SKM-1 treated with dmso at 0.1 percent for 144 hours (cell line): ENCODE measurements around the gene EIF4E2.

Experiments
- DNase-seq: peaks from one replicate; lab custom pipeline; 2025; ENCODE audit not compliant: unreplicated experiment; lab: John Stamatoyannopoulos, UW

EIF4E2 gene

DNA sequence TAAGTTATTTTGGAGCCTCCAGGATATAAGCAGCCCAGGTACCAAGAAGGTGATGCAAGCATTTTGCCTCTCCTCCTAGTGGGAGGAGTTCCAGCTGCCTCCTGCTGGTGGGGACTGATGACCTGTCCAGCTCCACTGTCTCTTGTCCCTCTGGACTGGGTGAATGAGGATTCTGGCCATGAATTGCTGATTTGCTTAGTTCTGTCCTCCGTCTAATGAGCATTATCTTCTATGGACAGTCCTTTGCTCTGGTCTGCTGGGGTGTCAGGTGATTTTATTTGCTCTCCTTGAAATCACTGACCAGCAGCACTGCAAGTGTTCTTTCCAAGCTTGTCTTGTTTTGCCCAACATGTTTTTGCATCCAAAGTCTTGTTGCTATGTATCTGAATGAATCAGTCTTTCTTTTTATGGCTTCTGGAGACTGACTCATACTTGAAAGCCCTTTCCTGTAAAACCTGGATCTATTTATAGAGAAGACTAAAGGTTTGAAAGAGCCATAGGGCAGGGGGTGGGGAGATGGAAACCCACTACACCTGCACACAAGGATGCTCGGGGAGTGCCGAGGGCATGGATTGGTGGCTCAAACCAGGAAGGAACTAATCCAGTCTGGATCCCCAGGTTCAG is 42.4 kb downstream of the EIF4E2 start:
- DNase-seq = no peak

DNA sequence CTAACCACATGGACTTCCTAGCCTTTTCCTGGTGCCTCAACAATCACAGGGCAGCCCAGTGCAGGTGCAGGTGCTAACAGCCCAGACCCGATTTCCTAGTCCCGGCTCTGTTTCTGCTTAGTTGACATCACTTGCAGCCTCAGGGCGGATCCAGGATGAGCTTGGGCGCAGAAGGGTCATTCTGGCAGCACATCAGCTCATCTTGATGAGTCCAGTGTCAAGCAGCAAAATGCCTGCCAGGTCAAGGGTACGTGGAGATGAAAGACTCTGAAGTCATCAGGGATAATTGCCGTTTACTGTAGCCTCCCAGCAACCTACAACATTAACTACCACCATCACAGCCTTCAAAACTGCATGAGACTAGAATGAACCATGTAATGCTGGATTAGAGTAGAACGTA is 43.5 kb downstream of the EIF4E2 start:
- no peak for DNase-seq

DNA sequence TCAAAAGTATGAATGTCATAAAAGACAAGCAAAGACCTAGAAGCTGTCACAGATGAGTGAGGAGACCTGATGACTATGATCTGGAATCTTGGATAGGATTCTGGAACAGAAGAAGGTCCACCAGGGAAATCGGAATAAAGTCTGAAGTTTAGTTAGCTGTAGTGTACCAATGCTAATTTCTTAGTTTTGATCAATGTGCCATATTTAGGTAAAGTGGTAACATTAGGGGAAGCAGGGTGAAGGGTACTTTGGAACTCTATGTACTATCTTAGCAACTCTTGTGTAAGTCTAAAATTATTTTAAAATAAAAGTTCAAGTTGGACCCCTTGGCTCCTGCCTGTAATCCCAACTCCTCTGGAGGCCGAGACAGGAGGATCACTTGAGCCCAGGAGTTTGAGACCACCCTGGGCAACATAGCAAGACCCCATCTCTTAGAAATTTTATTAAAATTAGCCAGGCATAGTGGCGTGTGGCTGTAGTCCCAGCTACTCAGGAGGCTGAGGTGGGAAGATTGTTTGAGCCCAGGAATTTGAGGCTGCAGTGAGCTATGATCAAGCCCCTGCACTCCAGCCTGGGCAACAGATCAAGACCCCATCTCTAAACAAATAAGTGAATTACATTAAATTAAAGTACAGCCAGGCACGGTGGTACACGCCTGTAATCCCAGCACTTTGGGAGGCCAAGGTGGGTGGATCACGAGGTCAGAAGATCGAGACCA is 47.0 kb downstream of the EIF4E2 start:
- no peak for DNase-seq

DNA sequence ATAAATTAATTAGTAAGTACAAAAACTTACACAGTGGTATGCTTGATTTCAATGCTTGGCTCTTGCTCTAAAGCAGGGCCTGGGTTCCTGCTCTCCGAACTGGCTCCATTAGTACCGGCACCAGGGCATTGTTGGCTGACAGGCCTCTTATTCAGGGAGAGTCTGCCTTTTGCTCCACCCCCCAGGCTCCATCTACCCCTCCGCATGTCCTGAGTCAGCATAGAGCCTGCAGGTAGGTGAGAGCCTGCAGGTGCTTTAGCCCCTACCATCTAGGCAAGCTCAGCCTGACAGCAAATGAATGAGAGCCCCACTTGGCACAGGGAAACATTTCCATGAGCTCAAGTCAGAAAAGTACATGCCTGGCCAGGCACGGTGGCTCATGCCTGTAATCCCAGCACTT is 47.8 kb downstream of the EIF4E2 start:
- DNase-seq = no peak

DNA sequence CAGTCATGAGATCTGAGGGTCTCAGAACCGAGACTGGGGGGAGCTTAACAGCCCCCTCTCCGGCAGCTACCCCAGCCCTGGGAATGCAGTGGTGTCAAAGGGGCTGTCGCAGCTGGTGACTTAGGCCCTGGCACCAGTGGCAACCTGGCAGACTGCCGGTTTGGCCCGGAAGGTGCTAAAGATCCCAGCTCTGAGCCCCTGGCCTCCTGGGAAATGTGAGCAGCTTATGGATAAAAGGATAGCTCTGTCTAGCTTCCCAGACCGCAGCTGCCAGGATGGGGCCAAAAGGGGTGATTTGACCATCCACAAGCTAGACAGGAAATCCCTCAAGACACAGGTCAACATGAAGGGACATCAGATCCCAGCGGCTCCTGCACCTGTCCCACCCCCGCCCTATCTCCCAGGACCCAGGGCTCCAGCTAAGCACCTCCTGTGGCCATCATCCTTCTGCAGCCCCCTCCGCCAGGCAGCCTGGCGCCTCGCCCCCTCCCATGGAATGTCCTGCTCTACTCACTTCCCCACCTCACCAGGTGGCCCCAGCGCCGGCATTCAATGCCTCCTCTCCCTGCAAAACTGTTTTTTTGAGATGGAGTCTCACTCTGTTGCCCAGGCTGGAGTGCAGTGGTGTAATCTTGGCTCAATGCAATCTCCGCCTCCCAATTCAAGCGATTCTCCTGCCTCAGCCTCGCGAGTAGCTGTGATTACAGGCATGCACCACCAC is 49.7 kb downstream of the EIF4E2 start:
- DNase-seq = no peak

DNA sequence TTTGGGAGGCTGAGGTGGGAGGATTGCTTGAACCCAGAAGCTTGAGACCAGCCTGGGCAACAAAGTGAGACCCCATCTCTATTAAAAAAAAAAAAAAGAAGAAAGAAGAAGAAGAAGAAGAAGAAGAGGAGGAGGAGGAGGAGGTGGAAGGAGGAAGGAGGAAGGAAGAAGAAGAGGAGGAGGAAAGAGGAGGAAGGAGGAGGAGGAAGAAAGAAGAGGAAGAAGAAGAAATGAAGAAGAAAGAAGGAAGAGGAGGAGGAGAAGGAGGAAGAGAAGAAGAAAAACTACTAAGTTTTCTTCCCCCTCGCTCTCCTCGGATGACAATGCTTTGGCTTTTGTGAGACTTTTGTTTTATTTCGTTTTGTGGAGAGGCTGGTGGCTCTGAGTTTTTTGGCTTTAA is 52.8 kb downstream of the EIF4E2 start:
- no peak for DNase-seq

DNA sequence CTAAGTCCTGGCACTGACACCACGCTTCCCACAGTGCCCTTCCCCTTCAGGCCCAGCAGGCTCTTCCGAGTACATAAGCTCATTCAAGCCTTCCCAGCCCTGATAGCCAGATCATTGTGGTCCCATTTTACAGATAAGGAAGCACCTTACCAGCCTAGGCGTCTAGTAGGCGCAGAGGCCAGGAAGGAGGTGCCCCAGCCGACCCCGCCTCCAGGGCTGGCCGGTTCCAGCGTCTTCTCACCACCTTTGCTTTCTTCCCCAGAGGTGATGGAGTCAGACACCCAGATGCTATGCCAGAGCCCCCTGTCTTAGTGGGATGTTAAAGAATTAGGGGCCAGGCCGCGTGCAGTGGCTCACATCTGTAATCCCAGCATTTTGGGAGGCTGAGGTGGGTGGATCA is 54.0 kb downstream of the EIF4E2 start:
- DNase-seq = no peak

DNA sequence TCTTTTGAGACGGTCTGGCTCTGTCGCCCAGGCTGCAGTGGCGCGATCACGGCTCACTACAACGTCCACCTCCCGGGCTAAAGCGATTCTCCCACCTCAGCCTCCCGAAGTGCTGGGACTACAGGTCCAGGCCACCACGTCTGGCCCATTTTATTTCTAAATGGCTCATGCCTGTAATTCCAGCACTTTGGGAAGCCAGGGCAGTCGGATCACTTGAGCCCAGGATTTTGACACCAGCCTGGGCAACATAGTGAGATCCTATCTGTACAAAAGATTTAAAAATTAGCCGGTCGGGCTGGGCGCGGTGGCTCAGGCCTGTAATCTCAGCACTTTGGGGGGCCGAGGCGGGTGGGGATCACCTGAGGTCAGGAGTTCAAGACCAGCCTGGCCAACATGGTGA is 56.5 kb downstream of the EIF4E2 start:
- DNase-seq = no peak

DNA sequence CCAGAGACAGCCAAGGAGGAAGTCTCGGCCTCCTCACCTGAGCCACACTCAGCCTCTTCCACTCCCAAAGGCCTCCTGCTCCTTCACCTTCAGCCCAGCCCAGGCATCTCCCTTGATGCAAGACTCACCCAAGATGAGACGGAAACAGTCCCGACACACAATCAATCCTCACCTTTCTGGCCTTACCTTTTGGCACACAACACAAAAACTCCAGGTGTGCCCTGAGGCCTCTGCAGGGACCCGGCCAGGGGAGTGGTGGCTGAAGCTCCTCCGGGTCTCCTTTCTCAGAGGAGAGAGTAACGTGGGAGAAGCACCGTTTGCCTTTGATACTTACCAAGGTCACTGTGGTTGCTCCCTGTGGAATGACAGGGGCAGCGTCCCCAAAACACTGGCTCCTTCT is 59.1 kb downstream of the EIF4E2 start:
- DNase-seq = no peak

DNA sequence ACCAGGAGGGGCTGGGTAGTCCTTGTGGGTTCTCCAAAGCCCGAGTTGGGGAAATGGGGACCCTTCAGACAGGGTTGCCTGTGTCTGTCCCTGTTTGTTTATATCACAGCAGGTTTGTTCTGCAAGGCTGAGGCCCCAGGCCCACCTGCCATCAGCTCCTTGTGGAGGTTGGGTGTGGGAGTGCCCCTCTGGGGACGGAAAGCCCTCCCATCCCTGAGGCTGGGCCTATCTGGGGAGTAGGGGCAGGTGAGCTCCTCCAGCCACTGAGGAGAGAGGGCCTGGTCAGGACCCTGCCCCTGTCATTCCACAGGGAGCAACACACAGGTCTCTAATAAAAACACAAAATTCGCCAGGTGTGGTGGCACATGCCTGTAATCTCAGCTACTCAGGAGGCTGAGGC is 59.6 kb downstream of the EIF4E2 start:
- DNase-seq = no peak

DNA sequence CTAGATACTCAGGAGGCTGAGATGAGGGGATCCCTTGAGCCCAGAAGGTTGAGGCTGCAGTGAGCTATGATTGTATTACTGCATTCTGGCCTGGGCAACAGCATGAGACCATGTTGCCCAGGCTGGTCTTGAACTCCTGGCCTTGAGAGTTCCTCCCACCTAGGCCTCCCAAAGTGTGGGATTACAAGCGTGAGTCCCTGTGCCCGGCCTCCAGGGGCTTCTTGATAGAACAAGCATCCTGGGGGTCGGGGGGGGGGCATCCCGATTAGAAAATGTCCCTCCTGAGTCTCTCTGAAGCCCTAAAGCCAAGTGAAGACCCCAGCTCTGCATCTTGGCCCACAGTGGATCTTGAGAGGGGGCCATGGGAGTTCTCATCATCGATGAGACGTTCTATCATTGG is 60.6 kb downstream of the EIF4E2 start:
- DNase-seq = no peak

DNA sequence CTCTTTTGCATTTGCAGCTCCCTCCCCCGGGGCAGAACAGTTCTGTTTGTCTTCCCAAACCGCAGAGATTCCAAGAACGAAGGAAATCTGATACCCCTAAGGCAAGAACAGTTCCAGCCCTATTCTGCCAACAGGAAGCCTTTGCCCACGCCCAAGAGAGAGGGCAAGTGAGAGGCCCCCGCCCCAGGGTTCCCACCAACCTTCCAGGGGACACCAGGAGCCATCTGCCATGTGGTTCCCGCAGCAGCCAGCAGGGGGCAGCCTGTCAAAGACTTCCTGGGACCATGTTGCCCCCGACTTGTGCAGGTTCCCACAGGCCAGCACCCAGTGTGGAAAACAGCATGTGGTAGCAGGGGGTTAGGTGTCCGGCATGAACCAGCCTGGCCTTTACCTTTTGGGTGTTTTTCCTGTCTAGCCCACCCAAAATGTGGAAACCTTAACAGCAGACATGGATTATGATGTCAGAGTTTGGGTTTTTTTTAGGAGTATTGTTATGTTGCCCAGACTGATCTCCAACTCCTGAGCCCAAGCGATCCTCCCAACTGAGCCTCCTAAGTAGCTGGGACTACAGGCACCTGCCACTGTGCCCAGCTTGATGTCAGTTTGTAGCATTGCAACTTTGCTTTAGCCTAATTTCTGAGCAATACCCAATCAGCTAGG is 61.2 kb downstream of the EIF4E2 start:
- DNase-seq = peak; percentile 33

DNA sequence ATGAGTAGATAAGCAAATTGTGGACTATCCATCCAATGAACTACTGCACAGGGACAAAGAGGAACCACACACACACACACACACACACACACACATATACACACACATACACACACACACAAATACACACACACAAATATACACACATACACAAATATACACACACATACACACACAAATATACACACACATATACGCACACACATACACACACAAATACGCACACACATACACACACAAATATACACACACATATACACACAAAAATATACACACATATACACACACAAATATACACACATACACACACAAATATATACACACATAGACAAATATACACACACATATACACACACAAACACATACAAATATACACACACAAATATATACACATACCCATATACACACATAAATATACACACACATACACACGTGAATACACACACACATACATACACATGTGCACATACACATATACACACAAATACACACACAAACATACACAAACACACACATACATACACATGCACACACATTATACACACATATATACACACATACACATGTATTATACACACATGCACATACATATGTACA is 63.1 kb downstream of the EIF4E2 start:
- DNase-seq = no peak

DNA sequence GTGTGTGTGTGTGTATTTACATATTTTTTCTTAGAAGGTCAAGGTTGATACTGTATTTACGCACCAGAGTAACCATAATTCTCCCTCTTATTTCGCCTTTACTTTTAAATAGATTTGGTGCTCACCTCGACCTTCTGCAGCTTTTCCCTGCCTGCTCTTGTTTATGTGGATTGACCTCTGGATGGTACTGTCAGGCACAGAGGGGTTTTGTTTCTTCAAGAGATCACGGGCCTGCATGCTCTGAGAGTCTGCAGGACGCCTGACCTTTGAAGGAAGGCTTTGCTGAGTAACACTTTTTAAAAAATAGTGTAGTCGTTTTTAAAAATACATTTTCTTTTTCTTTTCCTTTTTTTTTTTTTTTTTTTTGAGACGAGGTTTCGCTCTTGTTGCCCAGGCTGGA is 64.8 kb downstream of the EIF4E2 start:
- no peak for DNase-seq
